ENCODE data around the gene PPARG.
"Not testable (repeated sequence)": the region's sequence is repeated elsewhere in the genome, so short reads cannot be mapped to it uniquely, and the experiment has no call there.

The PPARG gene

GRCh38 chr3:12288182-12289129 is at the start of gene PPARG:
Gene PPARG, plus strand, starts transcription at chr3:12289070. Its CDS starts 90,642 bp downstream, at chr3:12379712.
- no peak for DNase-seq

- no peak for DNase-seq
These were observed 49.6 kb upstream of the PPARG start for GRCh38 chr3:12239301-12239700.

DNA sequence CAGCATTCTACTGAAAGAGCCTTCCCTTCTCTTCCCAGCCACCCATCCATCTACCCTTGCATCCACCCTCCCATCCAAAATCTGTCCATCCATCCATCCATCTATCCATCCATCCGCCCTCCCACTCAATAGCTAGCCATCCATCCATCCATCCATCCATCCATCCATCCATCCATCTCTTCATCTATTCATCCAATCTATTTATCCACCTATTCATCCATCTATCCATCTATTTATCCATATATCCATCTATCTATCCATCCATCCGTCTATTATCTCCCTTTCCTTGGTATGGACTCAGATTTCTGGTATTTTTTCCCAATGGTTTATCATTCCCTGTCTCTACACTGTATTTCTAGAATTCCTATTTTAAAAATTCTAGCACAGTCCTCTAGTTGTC is 46.1 kb upstream of the PPARG start:
- no peak for DNase-seq

DNA sequence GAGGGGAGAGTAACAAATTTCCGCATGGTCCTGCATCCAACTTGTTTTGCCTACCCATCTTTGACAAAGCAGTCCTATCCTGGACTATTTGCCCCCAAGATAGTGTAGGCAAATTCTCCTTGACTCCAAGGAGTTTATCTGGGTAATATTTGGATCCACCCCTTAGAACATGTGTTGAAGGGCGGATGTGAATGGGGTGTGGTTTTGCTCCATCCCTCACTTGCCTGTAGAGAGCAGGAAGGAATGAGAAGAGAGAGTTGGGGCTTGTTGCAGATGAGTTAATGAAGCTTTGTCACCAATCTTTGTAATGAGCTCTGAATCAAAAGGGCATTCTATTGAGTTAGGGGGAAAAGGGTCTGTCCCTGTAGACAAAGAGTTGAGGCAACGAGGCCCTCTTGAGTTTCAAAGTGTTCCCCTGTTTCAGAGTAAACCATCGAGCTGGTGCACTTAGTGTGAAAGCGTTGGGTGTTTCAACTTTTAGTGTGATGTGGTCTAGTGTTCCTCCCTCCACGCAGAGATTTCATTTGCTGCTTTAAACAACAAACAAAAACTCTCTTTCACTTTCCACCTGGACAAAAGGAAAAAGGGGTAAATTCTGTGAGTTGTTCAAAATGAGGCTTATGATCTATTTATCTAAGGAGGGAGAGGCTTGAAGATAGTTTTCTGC is 42.2 kb upstream of the PPARG start:
- DNase-seq = no peak

DNA sequence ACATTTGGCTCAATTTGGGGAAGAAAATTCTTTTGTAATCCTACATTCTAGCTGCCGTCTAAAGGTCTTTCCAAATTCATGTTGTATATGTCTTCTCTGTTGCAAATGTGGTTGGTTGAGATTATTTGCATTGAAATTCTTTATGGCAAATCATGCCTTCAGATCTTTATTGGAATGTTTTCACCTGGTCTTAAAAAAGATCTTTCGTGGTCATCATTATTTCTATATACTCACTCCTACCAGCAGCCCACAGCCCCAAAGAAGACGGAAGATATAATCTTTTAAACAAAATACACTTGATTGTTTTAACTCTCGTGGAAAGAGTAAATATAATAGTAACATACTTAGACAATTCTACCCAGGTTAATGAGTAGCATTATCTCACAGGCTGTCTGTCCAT is 41.5 kb upstream of the PPARG start:
- DNase-seq = no peak

DNA sequence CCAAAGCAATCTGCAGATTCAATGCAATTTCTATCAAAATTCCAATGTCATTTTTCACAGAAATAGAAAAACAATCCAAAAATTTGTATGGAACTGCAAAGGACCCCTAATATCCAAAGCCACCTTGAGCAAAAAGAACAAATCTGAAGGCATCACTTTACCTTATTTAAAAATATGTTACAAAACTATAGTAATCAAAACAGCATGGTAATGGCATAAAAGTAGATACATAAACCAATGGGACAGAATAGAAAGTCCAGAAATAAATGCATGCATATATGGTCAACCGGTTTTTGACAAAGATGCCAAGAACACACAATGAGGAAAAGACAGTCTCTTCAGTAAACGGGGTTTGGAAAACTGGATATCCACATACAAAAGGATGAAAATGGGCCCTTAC is 39.4 kb upstream of the PPARG start:
- DNase-seq = no peak

DNA sequence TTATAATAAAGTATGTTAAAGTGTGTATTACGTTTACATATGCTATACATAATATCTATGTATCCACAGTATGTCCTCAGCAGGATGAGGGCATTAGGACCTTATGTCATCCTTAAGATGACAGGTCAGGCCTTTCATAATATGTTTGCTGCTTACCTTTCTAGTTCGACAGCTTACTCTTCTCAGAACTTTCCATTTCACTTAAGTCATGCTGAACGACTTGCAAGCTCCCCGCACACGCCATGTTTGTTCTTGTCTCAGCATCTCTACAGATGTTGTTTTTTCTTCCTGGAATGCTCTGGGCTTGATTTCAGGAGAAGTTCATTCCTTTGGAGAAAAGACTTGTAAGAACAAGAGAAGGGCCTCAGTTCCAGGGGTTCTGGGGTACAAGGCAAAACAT is 36.0 kb upstream of the PPARG start:
- DNase-seq = no peak

DNA sequence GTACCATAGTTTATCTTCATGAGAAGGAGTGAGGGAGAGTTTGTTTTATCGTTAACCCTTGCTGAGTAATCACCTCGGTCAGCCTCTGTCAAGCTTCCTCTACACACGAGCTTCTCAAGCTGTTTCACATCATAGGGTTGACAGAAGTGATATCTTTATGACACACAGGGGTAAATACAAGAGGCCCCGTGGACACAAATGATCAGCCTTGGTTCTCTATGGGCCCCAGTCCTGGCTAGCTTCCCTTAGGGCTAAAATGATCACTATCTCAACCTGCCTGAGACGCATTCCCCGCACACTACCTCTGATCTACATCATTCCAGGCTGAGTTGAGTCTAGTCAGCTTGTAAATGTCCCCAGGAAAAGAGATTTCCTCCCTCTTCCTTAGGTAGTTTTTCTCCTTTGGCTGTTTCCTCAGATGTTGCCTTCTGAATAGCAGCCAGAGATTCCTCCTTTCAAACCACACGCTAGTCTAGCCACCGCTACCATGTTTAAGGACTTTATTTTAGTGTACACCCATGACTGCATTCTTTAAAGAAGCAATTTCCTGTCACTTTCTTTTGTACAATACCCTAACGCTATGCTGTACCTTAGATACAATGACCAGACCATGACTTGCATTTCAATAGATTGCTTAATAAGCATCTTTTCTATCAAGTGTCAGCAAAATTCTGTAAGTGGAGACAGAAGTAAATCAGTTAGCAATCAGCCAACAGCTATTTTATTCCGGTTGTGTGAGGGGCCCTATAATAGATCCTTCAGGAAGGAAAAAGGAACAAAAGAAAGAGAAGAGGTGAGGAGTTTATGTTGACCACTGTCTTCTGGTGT is 35.1 kb upstream of the PPARG start:
- no peak for DNase-seq

GRCh38 chr3:12255393-12255792 is 33.5 kb upstream of the PPARG start:
- DNase-seq = no peak

DNA sequence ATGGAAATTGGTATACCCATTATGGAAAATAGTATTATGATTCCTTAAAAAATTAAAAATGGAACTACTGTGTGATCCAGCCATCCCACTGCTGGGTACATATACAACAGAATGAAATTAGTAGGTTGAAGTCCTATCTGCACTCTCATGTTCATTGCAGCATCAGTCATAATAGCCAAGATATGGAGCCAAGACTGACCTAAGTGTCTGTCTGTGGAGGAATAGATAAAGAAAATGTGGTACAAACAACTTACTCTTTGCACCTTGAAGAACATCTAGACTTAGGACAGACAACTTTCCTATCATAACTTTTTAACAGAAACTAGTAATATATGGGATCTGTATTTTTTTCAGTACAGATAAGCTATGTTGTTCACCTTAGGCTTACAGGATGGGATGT is 30.0 kb upstream of the PPARG start:
- DNase-seq = no peak

GRCh38 chr3:12262173-12262572 is 26.7 kb upstream of the PPARG start:
- not testable (repeated sequence) for DNase-seq

GRCh38 chr3:12265508-12265907 is 23.4 kb upstream of the PPARG start:
- DNase-seq = no peak

GRCh38 chr3:12266038-12266437 is 22.8 kb upstream of the PPARG start:
- DNase-seq = no peak

- no peak for DNase-seq
These were observed 21.4 kb upstream of the PPARG start for GRCh38 chr3:12267376-12268030.

DNA sequence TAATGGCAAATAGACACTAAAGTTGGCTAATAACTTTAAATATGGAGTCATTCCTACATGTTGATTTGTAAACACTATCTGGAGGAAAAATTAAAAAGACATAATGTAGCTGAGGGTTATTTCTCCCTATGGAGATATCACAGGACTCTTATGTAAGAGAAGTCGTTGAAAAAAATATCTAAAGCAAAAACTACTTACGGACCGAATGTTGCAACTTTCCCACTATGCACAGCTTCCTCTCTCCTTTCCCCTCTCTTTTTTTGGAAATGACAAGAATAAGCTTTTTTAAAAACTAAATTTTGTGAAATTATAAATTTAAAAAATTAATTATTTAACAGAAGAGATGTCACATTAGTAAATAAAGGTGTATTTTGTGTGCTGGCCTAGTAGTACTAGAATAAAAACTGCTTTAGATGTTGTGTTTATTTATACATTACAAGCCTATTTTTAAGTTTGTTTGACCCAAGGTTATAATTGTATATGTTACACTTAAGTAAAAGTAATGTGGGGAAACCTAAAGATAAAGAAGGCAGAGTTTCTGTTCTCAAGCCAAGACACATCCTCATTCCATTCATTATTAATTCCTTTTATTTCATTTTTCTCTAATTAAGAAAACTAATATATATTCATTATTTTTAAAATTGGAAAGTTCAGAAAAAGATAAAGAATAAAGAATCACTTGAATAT is 20.7 kb upstream of the PPARG start:
- DNase-seq = no peak

DNA sequence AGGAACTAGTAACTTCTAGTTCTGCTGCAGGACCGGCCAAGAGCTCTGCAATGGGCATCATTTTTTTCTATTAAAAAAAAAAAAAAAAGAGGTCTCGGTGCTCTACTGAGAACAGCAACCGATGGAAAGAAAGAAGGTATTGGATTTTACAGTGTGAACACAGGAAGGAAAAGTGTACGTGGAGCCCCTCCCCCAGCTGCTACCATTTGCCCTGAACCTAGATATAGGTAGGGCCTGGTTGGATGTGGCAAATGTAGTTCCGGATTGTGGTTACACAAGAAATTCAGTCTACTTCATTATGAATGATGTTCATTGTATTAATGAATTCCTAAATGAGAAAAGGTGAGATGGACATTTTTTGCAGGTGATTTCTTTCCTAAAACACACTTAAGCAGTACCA is 17.9 kb upstream of the PPARG start:
- no peak for DNase-seq

DNA sequence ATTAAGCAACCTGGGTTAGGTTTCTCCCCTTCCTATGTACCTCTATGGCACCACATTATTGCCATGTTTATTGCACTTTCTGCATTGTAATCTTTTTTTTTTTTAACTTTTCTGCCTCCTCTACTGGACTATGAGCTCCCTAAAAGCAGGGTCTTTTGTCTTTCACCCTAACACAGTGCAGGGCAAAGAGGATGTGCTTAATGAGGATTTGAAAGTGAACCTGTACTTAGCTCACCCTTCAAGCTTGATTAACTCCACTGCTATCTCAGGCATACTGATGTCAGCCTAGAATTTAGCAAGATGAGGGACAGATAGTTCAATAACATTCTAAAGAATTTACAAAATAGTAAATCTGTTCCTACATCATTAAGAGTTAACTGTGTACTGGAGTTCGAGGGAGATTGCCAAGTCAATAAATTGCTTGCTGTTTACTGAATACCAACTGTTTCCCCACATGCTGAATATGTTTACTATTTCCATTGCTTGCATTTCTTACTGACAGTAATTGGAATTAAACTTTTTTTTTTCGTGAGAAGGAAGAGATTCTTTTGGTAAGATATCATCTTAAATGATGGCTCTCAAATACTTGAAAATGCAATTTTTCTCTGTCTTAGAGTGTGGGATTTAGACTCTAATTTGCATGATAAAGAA is 15.7 kb upstream of the PPARG start:
- DNase-seq = no peak

GRCh38 chr3:12275974-12276650 is 12.8 kb upstream of the PPARG start:
- no peak for DNase-seq

GRCh38 chr3:12276827-12277226 is 12.0 kb upstream of the PPARG start:
- not testable (repeated sequence) for DNase-seq

GRCh38 chr3:12278566-12278965 is 10.3 kb upstream of the PPARG start:
- DNase-seq = no peak

Data from stimulated activated CD4-positive, alpha-beta T cell treated with anti-CD3 and anti-CD28 coated beads, Interleukin-2, amount 100 ng/mL, for 48 hours (primary cell).